Measurements from ENCODE around the gene ADAM19.

Gene ADAM19, protein sequence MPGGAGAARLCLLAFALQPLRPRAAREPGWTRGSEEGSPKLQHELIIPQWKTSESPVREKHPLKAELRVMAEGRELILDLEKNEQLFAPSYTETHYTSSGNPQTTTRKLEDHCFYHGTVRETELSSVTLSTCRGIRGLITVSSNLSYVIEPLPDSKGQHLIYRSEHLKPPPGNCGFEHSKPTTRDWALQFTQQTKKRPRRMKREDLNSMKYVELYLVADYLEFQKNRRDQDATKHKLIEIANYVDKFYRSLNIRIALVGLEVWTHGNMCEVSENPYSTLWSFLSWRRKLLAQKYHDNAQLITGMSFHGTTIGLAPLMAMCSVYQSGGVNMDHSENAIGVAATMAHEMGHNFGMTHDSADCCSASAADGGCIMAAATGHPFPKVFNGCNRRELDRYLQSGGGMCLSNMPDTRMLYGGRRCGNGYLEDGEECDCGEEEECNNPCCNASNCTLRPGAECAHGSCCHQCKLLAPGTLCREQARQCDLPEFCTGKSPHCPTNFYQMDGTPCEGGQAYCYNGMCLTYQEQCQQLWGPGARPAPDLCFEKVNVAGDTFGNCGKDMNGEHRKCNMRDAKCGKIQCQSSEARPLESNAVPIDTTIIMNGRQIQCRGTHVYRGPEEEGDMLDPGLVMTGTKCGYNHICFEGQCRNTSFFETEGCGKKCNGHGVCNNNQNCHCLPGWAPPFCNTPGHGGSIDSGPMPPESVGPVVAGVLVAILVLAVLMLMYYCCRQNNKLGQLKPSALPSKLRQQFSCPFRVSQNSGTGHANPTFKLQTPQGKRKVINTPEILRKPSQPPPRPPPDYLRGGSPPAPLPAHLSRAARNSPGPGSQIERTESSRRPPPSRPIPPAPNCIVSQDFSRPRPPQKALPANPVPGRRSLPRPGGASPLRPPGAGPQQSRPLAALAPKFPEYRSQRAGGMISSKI

DNA sequence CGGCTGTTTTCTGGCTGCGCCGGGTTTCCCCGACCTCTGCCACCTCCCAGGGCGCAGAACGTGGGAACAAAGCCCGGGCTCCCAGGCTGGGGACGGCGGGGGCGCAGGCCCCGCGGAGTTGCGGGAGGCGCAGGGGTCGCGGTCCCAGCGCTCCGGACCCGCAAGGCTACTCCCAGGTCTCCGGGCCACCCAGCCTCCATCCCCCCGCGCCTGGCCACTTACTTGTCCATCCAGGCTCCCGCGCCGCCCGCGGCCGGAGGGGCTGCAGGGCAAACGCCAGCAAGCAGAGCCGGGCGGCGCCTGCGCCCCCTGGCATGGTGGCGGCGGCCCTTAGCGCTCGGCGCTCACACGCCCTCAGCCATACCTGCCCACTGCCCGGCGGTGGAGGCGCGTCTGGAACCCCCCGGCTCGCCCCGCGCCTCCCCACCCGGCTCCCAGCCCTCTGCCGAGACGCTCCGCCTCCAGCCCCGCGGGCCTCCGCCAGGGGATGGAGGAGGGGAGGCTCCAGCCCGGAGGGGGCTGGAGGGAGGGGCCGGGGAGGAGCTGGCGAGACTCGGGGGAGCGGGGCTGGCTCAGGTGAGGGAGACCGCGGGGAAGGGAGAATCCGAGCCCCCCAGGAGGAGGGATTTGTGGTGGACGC is at the start of gene ADAM19:
TSS of gene ADAM19 (minus strand) at position 395 of the 640 bp plus-strand sequence. CDS start at position 316, 79 bp downstream.
- peaks cover 44% of the 10 kb centered on the region for H3K36me3 Mint-ChIP-seq (ENCODE audit: low read depth)
- peaks cover 56% of the 10 kb centered on the region for H3K4me1 Mint-ChIP-seq (ENCODE audit: low read depth)
- H3K27me3 Mint-ChIP-seq (ENCODE audit: low read depth), result no peaks in the 10 kb centered on the region
- H3K4me3 Mint-ChIP-seq, result peak within 1 kb of the TSS; percentile 99
- H3K27ac Mint-ChIP-seq, result peak within 1 kb of the TSS; percentile 95
- peak; percentile 56 for DNase-seq (ENCODE audit: low spot score)
- no peaks in the 10 kb centered on the region for H3K9me3 Mint-ChIP-seq

DNA sequence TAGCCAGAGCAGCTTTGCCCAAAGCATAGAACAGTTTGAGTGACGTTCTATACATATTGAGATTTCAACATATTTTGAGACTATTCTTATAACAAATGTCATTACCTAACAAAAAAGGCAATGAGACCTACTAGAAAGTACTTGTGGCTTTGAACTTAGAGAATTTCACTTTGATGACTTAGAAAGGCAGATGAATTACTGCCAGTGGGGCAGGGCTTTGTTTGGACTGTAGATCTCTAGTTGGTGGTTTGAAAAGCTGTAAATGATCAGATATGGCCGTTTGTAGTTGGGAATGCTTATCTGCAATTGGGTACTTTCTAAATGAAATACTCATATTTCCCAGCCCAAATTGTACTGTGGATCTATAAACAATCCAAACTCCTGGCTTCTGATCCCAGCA is 48.6 kb upstream of the ADAM19 start:
- H3K27me3 Mint-ChIP-seq (ENCODE audit: low read depth), result no peaks in the 10 kb centered on the region
- H3K4me1 Mint-ChIP-seq (ENCODE audit: low read depth), result peaks cover 12% of the 10 kb centered on the region
- H3K36me3 Mint-ChIP-seq (ENCODE audit: low read depth), result peaks cover 9% of the 10 kb centered on the region
- no peak overlapping the region for H3K4me3 Mint-ChIP-seq
- peaks cover 23% of the 10 kb centered on the region for H3K9me3 Mint-ChIP-seq
- no peak for DNase-seq (ENCODE audit: low spot score)
- H3K27ac Mint-ChIP-seq, result no peak overlapping the region

DNA sequence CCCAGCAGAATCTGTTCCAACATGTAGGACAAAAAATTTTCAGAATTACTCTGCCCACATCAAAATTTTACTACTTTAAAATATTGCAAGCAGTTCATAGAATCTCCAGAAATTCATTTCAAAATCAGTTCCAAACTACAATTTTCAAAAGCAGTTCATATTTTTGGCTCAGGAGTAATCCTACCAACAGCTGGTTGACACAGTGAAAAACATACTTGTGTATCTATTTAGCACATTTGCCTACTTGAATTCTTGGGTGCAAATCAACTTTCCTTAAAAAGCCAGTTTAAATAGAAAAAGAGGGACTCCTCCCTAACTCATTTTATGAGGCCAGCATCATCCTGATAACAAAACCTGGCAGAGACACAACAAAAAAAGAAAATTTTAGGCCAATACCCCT is 45.2 kb upstream of the ADAM19 start:
- peaks cover 12% of the 10 kb centered on the region for H3K4me1 Mint-ChIP-seq (ENCODE audit: low read depth)
- H3K27me3 Mint-ChIP-seq (ENCODE audit: low read depth), result no peaks in the 10 kb centered on the region
- no peak overlapping the region for H3K4me3 Mint-ChIP-seq
- peaks cover 9% of the 10 kb centered on the region for H3K36me3 Mint-ChIP-seq (ENCODE audit: low read depth)
- H3K9me3 Mint-ChIP-seq, result peaks cover 30% of the 10 kb centered on the region
- DNase-seq (ENCODE audit: low spot score), result no peak
- H3K27ac Mint-ChIP-seq, result no peak overlapping the region

DNA sequence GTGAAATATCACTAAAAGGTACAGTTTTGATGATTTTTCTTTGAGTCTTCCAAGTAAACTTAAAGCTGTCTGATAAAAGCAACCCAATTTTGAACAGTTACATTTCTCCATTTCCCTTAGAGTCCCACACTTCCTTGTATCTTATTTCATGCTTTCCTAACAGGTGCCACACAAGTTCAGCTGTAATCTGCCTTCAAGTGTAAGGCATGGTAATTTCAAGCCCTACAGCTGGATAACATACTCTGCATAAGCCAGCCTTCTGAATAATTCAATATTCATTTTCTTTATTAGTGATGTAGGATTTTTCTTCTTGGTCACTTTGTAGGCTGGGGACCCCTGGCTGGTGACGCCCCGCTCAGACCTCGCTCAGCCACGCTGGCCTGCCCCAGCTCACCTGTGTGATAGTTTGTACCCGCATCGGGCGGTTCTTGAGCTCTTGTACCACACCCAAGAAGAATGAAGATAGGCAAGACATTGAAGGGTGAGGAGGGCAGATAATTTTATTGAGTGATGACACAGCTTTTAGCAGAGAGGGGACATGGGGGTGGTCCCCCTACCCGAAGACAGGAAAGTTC is 42.7 kb upstream of the ADAM19 start:
- peaks cover 17% of the 10 kb centered on the region for H3K36me3 Mint-ChIP-seq (ENCODE audit: low read depth)
- H3K4me1 Mint-ChIP-seq (ENCODE audit: low read depth), result peaks cover 15% of the 10 kb centered on the region
- no peak overlapping the region for H3K4me3 Mint-ChIP-seq
- DNase-seq (ENCODE audit: low spot score), result no peak
- H3K27me3 Mint-ChIP-seq (ENCODE audit: low read depth), result no peaks in the 10 kb centered on the region
- H3K27ac Mint-ChIP-seq, result no peak overlapping the region
- peaks cover 30% of the 10 kb centered on the region for H3K9me3 Mint-ChIP-seq

DNA sequence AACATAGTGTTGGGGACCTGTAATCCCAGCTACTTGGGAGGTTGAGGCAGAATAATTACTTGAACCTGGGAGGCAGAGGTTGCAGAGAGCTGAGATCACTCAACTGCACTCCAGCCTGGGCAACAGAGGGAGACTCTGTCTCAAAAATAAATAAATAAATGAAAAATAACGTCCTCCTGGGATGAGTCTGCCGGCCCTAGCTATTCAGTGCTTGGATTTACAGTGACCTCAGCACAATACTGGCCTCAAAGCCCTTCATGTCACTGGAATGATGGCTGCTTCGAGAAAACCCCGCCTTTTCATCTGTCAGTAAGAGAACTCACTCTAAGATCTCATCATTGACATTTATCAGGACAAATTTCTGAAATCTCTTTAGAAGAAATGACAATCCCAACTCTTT is 41.2 kb upstream of the ADAM19 start:
- no peak for DNase-seq (ENCODE audit: low spot score)
- Mint-ChIP-seq H3K36me3 (ENCODE audit: low read depth) (peaks cover 12% of the 10 kb centered on the region), H3K9me3 (peaks cover 15% of the 10 kb centered on the region), H3K4me3 (no peak overlapping the region), H3K27ac (no peak overlapping the region), H3K4me1 (ENCODE audit: low read depth) (peaks cover 22% of the 10 kb centered on the region), H3K27me3 (ENCODE audit: low read depth) (no peaks in the 10 kb centered on the region)

DNA sequence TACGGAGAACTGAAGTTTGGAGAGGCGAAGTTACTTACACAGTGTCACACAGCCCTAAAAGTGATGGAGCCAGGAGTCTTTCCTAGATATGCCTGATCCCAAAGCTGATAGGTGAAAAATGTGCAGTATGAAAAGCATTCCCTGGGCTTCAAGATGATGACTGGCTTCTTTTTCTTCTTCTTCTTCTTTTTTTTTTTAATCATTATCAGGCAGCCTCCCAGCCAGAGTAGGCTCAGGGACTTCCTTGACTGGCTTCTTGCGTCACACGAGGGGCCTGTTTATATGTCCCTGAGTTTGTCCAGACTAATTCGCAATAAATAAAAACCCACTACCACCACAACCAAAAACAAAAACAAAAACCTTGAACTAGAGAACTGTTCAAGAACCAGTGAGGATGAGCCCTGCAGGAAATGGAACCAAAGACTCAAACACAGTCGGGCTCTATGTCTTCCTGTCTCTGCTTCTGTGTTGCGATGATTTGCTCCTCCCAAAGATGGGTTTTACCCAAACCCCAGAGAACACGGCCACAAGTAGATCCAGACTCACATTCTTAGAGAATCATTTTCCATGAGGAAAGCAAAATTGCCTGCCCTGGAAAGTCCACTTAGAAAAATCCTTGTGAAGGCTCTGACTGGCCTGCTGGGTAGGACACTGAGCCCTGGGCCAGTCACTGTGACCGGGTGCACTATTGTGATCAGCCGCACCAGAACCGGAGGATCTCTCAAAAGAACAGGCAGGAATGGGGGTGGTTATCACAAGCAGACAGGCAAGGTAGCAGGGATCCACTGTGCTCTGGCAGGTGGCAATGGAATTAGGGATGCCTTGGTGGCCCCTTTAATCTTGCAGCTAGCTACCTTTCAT is 38.0 kb upstream of the ADAM19 start:
- H3K36me3 Mint-ChIP-seq (ENCODE audit: low read depth), result peaks cover 8% of the 10 kb centered on the region
- no peaks in the 10 kb centered on the region for H3K27me3 Mint-ChIP-seq (ENCODE audit: low read depth)
- H3K9me3 Mint-ChIP-seq, result peaks cover 6% of the 10 kb centered on the region
- peak overlapping the region; percentile 69 for H3K27ac Mint-ChIP-seq
- no peak for DNase-seq (ENCODE audit: low spot score)
- H3K4me1 Mint-ChIP-seq (ENCODE audit: low read depth), result peaks cover 41% of the 10 kb centered on the region
- peak overlapping the region; percentile 58 for H3K4me3 Mint-ChIP-seq

DNA sequence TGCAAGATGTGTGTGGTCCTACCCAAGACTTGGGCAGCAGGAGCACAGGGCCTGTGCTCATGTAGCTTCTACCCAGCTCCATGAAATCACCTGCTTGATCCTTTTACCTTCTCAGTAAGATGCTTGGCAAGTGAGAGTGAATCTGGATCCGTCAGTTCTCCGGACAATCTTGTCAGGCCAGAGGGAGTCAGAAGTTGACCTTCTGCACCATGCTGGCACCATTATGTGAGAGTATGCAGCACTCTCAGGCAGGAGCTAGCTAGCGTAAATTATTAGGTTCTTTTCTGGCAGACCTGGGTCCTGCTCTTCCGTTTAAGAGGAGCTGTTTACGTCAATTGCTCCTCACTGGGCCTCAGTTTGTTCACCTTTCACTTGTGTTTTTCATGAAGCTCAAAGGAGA is 37.0 kb upstream of the ADAM19 start:
- H3K27me3 Mint-ChIP-seq (ENCODE audit: low read depth), result no peaks in the 10 kb centered on the region
- H3K9me3 Mint-ChIP-seq, result no peaks in the 10 kb centered on the region
- peaks cover 48% of the 10 kb centered on the region for H3K4me1 Mint-ChIP-seq (ENCODE audit: low read depth)
- peak overlapping the region; percentile 19 for H3K4me3 Mint-ChIP-seq
- no peak for DNase-seq (ENCODE audit: low spot score)
- H3K36me3 Mint-ChIP-seq (ENCODE audit: low read depth), result peaks cover 10% of the 10 kb centered on the region
- peak overlapping the region; percentile 68 for H3K27ac Mint-ChIP-seq

DNA sequence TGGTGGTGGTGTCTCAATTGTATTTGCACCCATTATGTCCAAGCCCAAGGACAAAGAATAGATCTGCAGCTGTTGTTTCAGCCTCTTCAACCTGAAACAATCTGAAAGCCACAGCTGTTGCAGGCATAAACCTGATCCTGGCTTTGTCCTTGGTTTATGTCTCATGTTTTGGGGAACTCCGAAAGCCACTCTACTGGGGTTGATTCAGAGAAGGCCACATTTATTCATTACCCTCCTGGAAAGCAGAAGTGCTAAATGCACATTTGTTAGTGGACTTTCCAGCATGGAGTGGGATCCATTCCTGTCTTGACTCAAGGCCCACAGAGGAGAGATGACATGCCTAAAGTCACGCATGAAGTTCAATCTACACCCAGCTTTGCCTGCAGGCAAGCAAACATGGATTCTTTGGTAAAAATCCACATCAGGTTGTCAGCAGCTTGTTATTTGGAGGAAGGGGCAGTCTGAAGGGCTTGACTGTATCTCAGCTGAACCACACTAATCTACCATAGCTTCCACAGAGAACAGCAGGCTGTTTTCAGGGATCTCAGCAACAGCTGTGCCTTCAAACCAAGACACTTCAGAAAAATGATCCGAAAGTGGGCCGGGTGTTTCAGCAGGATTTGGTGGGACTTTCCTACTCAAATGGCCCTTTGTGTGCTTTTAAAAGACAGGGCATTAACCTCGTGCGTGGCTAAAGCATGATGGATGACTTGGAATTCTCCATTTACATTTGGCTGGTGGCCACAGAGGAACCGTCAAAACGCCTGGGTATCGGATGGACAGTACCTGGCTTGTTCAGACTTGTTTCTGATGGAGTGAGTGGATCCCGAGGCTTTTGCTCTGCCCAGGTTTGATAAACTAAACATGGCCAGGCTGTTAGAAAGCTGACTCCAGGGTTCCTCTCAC is 36.2 kb upstream of the ADAM19 start:
- Mint-ChIP-seq H3K36me3 (ENCODE audit: low read depth) (peaks cover 10% of the 10 kb centered on the region), H3K9me3 (no peaks in the 10 kb centered on the region), H3K4me3 (no peak overlapping the region), H3K27ac (peak overlapping the region; percentile 21), H3K27me3 (ENCODE audit: low read depth) (no peaks in the 10 kb centered on the region), H3K4me1 (ENCODE audit: low read depth) (peaks cover 55% of the 10 kb centered on the region)
- DNase-seq (ENCODE audit: low spot score), result no peak

DNA sequence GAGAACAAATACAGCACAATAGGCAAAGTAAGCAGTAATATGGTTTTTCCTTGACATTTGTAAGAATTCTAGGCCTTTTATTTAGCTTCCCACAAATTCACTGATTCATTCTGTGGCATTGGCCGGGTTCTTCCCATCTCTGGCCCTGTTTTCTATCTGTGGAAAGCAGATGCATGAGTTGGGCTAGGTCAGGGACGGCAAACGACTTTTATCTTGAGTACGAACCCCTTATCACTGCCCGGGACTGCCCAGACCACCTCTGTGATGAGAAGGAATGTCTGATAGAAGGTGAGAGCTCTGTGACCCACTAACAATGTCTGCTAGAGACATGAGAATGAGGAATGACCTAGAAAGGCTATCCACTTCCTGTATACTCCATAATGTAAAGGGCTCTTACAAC is 35.4 kb upstream of the ADAM19 start:
- Mint-ChIP-seq H3K27ac (peak overlapping the region; percentile 9), H3K4me3 (no peak overlapping the region), H3K9me3 (no peaks in the 10 kb centered on the region), H3K36me3 (ENCODE audit: low read depth) (peaks cover 11% of the 10 kb centered on the region), H3K27me3 (ENCODE audit: low read depth) (no peaks in the 10 kb centered on the region), H3K4me1 (ENCODE audit: low read depth) (peaks cover 59% of the 10 kb centered on the region)
- no peak for DNase-seq (ENCODE audit: low spot score)

DNA sequence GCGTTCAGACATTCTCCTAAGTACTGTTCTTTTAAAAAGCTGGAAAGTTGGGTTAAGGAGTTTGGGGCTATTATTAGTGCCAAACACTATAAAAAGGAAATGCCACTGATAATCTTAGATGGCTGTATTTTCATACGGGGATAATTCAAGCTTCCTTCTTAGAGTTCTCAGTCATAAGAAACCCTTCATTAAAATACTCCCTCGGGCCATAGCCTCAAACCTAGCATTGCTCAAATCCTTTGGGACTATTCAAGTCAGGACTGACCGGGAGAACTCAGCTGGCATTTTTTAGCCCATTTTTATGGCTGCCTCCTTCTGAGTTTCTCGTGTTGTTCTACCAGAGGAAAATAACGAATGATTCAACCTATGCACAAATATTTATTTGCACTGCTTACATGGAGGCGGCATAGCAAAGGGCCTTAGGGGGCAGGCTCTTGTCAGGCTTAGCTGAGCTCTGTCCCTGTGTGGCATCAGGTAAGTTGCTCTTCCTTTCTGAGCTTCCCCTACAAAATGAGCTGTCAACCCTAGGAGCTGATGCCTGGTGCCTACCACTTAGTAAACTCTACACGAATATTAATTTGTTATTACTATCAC is 33.5 kb upstream of the ADAM19 start:
- peaks cover 63% of the 10 kb centered on the region for H3K4me1 Mint-ChIP-seq (ENCODE audit: low read depth)
- H3K27me3 Mint-ChIP-seq (ENCODE audit: low read depth), result no peaks in the 10 kb centered on the region
- H3K9me3 Mint-ChIP-seq, result no peaks in the 10 kb centered on the region
- DNase-seq (ENCODE audit: low spot score), result no peak
- H3K36me3 Mint-ChIP-seq (ENCODE audit: low read depth), result peaks cover 7% of the 10 kb centered on the region
- H3K4me3 Mint-ChIP-seq, result no peak overlapping the region
- H3K27ac Mint-ChIP-seq, result peak overlapping the region; percentile 55

DNA sequence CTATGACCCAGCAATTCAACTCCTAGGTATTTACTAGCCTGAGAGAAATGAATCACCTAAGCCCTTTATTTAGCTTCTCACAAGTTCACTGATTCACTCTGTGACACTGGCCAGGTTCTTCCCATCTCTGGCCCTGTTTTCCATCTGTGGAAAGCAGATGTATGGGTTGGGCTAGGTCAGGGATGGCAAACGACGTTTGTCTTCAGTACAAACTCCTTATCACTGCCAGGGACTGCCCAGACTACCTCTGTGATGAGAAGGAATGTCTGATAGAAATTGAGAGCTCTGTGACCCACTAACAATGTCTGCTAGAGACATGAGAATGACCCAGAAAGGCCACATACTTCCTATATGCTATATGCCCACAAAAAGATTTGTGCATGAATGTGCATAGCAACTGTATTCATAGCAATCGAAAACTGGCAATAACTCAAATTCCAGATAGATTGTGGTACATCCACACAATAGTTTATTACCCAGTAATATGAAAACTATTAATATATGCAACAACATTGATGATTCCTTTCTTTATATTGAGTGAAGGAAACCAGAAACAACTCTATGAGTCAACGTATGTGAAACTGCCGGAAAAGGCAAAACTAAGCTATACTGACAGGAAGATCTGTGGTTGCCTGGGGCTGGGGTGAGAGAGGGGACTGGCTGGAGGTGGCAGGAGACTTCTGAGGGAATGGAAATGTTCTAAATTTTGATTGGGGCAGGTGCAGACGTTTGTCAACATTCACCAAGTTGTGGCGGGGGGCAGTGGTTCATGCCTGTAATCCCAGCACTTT is 32.0 kb upstream of the ADAM19 start:
- DNase-seq (ENCODE audit: low spot score), result peak; percentile 74
- Mint-ChIP-seq H3K4me1 (ENCODE audit: low read depth) (peaks cover 66% of the 10 kb centered on the region), H3K27me3 (ENCODE audit: low read depth) (no peaks in the 10 kb centered on the region), H3K27ac (peak overlapping the region; percentile 87), H3K36me3 (ENCODE audit: low read depth) (peaks cover 4% of the 10 kb centered on the region), H3K4me3 (peak overlapping the region; percentile 63), H3K9me3 (no peaks in the 10 kb centered on the region)
